Medulla oblongata (tissue), 1 donor: ENCODE data around the gene ZNF622.

Experiments
- DNase-seq: peaks from one replicate; pipeline ENCODE4 v3.0.0-alpha.2; 2015; ENCODE audit errors: extremely low spot score

Gene ZNF622

GRCh38 chr5:16430349-16431089 is 35.1 kb downstream of the ZNF622 start:
- no peak for DNase-seq

GRCh38 chr5:16428359-16428758 is 37.2 kb downstream of the ZNF622 start:
- DNase-seq, result no peak

DNA sequence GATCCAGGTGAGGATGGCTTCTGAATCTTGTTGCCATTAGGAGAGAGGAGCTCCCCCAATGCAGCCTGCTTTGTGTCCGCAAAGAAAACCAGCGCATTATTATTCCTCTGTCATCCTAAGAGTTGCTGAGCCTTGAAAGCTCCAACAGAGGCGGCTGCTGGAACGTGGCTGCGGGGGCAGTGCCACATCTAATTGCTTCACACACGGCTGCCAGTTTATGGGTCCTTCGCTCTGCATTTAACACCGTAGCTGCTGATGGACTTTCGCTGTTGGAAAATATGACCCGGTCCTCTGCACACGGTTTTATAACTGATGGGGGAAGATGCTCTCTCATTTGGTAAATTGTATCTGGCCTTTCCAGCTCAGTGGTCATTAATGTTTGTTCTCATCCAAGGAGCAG is 38.0 kb downstream of the ZNF622 start:
- DNase-seq, result no peak

- no peak for DNase-seq
Measured at GRCh38 chr5:16418471-16418922, 47.1 kb downstream of the ZNF622 start.

GRCh38 chr5:16417398-16418074 is 48.1 kb downstream of the ZNF622 start:
- no peak for DNase-seq

DNA sequence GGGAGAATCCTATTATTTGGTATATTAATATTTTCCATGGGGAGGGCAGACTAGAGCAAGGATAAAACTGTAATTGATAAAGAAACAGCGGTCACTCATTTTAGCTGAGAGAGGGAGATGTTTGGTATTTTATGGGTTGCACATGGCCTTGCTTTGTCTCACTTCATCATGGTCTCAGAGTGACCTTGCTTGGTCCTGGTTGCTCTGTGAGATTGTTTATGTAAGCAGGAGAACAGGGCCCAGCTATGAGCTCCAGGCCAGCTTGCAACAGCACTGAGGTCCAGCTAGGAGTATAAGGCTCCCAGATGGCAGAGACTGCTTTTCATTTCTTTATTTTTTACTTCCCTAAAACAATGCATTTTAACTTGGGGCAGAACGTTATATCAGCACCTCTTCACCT is 50.7 kb downstream of the ZNF622 start:
- DNase-seq, result no peak

- no peak for DNase-seq
Measured at GRCh38 chr5:16413166-16413860, 52.3 kb downstream of the ZNF622 start.

DNA sequence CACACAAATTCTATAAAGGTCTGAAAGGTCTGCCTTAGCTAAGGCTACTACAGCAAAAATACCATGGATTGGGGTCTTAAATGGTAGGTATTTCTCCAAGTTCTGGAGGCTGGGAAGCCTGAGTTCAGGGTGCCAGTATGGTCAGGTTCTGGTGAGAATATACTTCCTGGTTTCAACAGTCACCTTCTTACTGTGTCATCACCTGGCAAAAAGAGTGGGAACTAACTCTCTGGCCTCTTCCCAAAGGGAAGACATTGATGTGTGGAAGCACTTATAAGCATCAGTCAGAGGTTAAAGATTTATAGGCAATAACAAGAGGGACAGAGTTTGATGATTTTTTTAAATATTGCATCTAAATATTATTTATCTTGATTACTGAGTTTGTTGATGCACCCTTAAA is 53.0 kb downstream of the ZNF622 start:
- no peak for DNase-seq

DNA sequence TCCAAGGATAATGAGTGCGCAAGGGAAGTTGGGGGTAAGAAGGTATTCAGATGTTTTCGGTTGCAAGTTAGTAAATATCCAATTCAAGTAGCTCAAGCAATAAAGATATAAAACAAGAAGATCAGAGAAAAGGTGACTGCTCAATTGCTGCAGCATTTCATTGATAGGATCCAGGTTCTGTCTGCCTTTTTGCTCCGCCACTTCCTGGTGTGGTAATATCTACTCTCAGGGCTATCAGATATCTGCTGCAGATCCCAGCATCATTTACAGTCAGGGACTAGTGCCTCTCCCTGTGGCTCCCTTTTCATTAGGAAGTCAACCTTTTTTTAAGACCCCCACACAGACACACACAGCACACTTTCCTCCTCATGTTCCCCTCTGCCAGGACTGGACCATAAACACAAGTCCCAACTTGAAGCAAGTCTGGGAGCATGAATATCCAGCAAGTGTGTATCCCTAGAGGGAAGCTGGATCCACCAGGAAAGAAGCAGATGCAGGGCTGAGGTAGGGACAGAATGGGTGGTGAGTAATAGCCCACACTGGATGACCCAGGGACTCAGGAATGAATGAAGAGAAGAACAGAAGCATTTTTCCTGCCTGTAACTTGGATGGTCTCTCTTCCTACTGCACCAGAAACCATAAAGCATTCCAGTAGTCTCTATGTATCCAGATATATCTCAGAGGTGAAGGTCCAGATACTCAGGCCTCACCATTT is 53.7 kb downstream of the ZNF622 start:
- no peak for DNase-seq

- no peak for DNase-seq
Measured at GRCh38 chr5:16411235-16411634, 54.4 kb downstream of the ZNF622 start.

- DNase-seq, result no peak
Measured at GRCh38 chr5:16410338-16410737, 55.3 kb downstream of the ZNF622 start.

DNA sequence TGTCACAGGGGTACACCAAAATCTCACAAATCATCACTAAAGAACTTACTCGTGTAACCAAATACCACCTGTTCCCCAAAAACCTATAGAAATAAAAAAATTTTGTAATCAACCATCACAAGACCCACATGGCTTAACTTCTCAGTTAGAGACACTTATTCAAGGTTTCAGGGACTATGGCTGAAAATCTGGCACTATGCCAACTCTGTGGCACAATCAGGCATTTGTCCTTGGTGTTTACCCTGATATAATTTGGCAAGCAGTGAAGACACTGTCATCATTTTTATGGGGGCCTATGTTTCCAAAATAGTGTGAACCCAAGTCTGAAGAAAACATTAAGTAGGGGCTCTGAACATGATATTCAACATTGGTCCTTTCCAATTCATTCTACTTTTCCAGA is 59.0 kb downstream of the ZNF622 start:
- no peak for DNase-seq

GRCh38 chr5:16406023-16406422 is 59.6 kb downstream of the ZNF622 start:
- no peak for DNase-seq
